GM18873 (cell line): ENCODE data around the gene ABHD17B.
A peak's percentile ranks its signal among the peaks of the same experiment; 100 is the strongest.
"Not testable (repeated sequence)": the region's sequence is repeated elsewhere in the genome, so short reads cannot be mapped to it uniquely, and the experiment has no call there.

Experiments used
- ATAC-seq: cut with Tn5 transposase; IDR thresholded peaks from one replicate; pipeline ENCODE4 v1.9.1; 2021; ENCODE audit warnings: mild to moderate bottlenecking, moderate library complexity, moderate number of reproducible peaks; ENCODE audit not compliant: unreplicated experiment, low FRiP score

ABHD17B gene

DNA sequence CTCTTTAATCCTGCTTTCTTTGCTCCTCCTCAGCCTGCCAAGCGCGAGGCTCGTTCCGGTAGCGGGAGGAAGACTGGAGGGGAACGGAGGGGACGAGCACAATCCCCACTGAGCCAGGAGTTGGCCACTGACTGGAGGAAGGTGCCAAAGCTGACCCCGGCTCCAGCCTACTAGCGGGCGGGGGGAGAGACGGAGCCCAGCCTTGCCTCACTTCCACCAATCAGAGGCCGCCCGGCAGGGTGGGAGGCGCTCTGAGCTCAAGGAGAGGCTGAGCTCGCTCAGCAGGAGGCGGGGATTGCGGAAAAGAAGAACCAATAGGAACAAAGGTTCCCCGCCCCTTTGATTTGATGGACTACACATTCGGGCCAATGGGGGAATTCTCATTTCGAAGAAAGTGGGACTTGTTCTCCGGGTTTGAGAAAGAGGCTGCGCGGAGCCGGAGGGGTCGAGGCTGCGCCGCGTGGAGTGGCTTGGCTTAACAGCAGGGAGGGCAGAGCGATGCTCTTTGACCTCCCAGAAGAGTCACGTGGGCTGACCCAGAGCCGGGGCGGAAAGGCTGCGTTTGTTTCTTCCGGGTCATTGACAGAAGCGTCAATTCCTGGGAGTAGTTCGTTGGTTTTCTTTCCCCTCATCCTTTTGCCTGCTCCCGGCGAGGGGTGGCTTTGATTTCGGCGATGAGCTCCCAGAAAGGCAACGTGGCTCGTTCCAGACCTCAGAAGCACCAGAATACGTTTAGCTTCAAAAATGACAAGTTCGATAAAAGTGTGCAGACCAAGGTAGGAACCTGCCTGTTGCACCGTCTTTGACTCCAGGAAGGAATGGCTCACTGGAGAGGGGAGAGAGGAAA lies at the start of gene ABHD17B, which contains the start of gene C9orf85:
TSS of gene ABHD17B (minus strand) at position 133 of the 847 bp plus-strand sequence. CDS start 36,113 bp downstream, outside the sequence.
TSS of gene C9orf85 (plus strand) at position 579 of the 847 bp plus-strand sequence. CDS start at position 675, 96 bp downstream.
- ATAC-seq: peak; percentile 95

DNA sequence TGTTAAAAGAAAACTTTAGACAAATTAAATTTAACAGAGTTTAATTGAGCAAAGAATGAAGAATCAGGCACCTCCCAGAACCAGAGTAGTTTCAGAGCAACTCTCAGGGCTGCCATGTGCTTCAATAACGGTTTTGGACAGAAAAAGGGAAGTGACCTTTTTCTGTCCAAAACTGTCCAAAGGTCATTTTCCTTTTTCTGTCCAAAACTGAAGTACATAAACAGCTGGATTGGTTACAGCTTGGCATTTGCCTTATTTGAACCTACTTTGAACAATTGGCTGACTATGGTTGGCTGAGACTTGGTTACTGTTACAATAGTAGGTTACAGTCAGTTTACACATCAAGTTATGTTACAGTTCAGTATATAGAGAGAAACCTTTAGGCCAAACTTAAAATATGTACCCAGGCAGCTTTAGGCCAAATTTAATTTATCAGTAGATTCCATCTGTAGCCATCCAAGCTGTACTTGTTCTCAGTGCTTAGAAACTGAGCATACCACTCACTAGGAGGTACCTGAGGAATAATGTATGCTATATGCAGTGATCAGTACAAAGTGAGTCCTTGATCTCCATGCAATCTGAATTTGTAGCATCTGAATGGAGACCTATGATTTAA lies 44.4 kb upstream of the ABHD17B start:
- ATAC-seq: no peak

GRCh38 chr9:71954652-71955051 lies 43.7 kb upstream of the ABHD17B start:
- ATAC-seq: not testable (repeated sequence)

- no peak for ATAC-seq
These were observed 33.9 kb upstream of the ABHD17B start for GRCh38 chr9:71944754-71945375.

DNA sequence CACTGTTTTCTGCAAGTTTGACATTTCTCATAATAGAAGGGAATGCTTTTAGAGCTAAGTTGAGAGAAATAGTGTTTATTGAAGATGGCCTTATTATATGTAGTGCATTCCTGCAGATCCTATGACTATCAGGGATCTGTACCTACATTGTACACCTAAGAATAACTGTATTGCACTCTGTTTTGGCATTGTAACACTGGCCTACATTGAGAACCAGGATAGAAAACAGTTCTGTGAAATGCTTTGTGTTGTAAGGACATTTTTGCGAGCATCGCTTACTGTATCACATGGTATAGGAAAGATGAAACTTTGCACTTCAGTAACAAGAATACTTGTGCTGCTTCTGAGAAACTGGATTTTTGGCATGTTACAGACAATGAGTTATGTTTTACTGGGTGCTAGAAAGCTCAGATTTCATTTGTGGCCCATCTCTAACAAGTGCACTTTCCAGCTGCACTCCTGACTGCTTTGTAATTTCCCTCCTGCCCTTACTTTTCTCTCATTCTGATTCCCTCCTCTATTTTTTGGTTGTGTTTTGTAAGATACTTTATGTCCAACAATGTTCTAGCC lies 31.1 kb upstream of the ABHD17B start:
- ATAC-seq: no peak

DNA sequence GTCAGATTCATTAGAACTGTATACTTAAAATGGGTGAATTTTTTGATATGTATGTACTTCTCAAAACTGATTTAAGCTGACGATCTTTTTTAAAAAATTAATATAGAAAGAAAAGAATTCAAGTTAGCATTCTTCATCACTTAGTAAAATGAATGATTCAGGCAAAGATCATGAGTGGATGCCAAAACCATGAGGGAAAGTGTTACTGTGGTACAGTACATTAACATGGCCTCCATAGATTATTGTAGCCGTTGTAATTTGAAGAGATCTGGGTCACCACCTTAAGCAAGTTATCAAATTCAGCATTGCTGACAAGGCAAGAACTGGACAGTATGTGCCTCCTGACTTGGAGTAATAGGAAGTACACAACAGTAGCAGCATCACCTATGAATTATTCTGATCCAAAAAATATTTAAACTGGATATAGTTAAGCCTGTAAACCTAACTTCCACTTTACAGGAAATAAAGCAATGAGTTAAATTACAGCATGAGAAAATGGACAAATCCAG lies 30.1 kb upstream of the ABHD17B start:
- ATAC-seq: no peak

- ATAC-seq: no peak
These were observed 26.9 kb upstream of the ABHD17B start for GRCh38 chr9:71937898-71938297.

- no peak for ATAC-seq
These were observed 26.2 kb upstream of the ABHD17B start for GRCh38 chr9:71937070-71937625.

DNA sequence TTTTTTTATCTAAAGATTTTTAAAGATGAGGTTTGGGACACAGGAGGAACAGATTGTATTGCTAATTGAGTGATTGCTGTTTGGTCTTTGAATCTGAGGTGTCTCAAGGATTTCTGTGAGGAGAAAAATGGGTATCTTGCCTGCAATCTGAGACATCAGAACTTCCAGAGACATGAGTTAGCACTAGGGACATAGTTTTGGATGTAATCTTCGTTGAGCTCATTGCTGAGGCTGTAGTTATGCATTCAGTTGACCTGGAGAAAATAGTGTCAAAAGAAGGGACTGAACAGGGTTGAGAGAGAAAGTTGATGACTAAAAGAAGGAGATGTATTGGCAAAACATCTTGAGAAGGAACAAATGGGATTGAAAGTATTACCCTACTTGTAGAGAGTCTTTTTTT lies 25.1 kb upstream of the ABHD17B start:
- no peak for ATAC-seq

- no peak for ATAC-seq
These were observed 20.2 kb upstream of the ABHD17B start for GRCh38 chr9:71931166-71931565.

- ATAC-seq: no peak
These were observed 18.9 kb upstream of the ABHD17B start for GRCh38 chr9:71929791-71930440.

DNA sequence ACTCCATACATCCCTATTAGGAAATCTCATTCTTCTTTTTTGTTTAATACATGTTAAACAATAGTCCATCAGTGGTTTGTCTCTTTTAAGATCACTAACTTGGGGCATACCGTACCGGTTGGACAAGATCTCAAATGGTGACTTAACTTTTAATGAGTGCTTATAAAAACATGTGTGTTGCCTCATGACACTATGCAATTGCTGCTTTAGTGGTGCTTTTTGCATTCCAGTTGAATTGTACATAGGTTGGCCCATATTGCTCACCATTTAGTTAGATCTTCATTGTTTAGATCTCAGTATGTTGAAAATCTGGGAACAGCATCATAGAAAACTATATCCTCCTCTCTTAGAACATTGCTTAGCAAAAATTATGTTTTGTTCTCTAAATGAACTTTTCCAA lies 18.2 kb upstream of the ABHD17B start:
- ATAC-seq: no peak

- ATAC-seq: no peak
These were observed 17.8 kb upstream of the ABHD17B start for GRCh38 chr9:71928806-71929205.

- ATAC-seq: no peak
These were observed 17.4 kb upstream of the ABHD17B start for GRCh38 chr9:71928376-71928775.

GRCh38 chr9:71925834-71926233 lies 14.8 kb upstream of the ABHD17B start:
- no peak for ATAC-seq

DNA sequence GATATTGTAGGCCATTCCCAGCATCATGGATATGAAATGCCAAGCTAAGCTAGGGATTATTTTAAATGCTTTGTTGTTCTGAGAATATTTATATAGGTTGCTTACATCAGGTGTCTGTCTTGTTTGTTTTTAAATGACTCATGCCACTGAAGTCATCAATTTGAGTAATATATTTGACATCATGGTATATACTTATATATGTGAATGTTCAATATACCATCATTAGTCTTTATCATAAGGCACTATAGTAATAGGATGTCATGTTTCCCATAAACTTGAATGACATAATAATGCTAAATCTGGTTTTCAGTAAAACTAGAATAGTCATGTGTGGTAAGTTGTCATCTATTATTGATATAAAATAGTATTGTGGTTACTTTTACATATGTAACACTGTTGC lies 13.6 kb upstream of the ABHD17B start:
- no peak for ATAC-seq

DNA sequence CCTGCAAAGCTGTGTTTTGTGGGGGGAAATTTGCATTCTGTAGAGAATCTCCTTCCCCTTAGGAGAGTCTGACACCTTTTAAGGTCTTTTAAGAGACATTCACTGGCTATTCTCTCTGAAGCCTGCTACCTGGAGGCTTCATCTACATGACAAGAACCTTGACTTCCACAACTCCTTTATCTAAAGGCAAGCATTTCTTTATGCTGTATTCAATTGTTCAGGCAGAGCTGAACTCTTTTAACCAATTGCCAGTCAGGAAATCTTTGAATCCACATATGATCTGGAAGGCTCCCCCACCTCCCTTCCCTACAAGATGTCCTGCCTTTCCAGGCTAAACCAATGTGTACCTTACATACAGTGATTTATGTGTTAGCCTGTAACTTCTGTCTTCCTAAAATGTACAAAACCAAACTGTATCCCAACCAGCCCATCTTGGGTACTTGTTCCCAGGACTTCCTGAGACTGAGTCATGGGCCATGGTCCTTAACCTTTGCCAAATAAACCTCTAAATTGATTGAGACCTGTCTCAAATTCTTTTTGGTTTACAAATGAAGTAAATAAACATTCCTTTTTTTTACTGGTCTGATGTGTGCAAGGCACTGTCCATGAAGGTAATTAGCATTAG lies 10.3 kb upstream of the ABHD17B start:
- no peak for ATAC-seq

DNA sequence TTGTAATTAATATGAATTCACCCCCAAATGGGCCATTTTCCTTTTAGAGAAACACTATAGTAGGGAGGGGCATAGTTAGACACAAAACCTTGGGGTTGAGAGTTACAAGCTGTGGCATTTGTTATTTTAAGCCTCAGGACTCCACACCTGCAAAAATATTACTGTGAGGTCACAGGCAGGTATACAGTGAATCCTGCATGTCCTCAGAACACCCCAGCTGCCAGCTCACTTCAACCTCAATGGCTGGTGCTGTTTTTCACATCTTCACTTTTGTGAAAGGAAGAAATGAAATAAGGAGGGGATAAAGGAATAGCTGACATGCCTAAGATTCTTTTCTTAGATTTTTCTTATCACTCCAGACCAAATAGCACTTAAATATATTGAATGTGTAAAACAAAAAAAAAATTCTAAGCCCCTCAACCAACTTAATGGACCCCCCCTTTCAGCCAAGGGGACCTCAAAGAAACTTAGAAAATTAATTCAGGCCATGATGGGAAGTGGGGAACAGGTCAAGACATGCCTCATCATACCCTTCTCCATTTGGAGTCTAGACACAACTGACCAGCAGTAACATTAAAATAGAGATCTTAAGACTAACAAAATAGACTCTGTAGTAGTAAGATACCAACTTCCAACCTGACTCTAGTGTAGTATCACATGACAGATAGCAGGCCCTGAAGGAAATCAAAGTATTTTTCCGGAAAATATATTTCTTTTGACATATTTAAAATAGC lies 9.6 kb upstream of the ABHD17B start:
- no peak for ATAC-seq

- no peak for ATAC-seq
These were observed 7.4 kb upstream of the ABHD17B start for GRCh38 chr9:71918419-71918818.
